AG09319 (cell line): ENCODE results near the gene DDX18.
A peak's percentile ranks its signal among the peaks of the same experiment; 100 is the strongest.

Experiments
- DNase-seq: peaks from one replicate; pipeline ENCODE4 v3.0.0-alpha.2; 2010; ENCODE audit warnings: low read depth; ENCODE audit errors: extremely low read depth
- CTCF ChIP-seq: IDR thresholded peaks from 2 replicates; pipeline ENCODE4 v1.5.1; 2011; ENCODE audit warnings: low read depth, mild to moderate bottlenecking, inconsistent platforms, low read length, moderate library complexity

The DDX18 gene

GRCh38 chr2:117835990-117836760 lies 21.7 kb downstream of the DDX18 start:
- peak; percentile 60 for DNase-seq
- TF ChIP-seq CTCF: peak; percentile 99

- DNase-seq: no peak
- no peak for TF ChIP-seq CTCF
These were observed 30.8 kb downstream of the DDX18 start for GRCh38 chr2:117845304-117845703.

- DNase-seq: no peak
- TF ChIP-seq CTCF: no peak
These were observed 35.5 kb downstream of the DDX18 start for GRCh38 chr2:117850015-117850414.

- no peak for DNase-seq
- TF ChIP-seq CTCF: no peak
These were observed 36.0 kb downstream of the DDX18 start for GRCh38 chr2:117850461-117850860.

GRCh38 chr2:117851969-117852368 lies 37.5 kb downstream of the DDX18 start:
- no peak for DNase-seq
- no peak for TF ChIP-seq CTCF

- DNase-seq: no peak
- no peak for TF ChIP-seq CTCF
These were observed 38.8 kb downstream of the DDX18 start for GRCh38 chr2:117853316-117853715.

GRCh38 chr2:117853873-117854272 lies 39.4 kb downstream of the DDX18 start:
- no peak for DNase-seq
- TF ChIP-seq CTCF: no peak
